Endothelial cell of umbilical vein (primary cell): Measurements from ENCODE around the gene ASMTL. TPM values are rescaled to one million over a fixed set of nuclear protein-coding genes. Genes with fewer than 3 reads are reported as not detected.

Experiments
- BruUV-seq: library from RNA; stranded (reverse); fragments of 400-500 nt; replicated peaks from 2 replicates; lab custom pipeline; 2021; lab: Mats Ljungman, UMichigan
- CTCF ChIA-PET: fragments of 300-600, 350-600 bp; sonication (Branson Sonifier 250); formaldehyde crosslinking; loops from one replicate; lab custom pipeline; 2021; ENCODE audit warnings: antibody characterized with exemption, inconsistent platforms; lab: Charles Lee
- POLR2A ChIA-PET: fragments of 300-600, 350-600 bp; sonication (Branson Sonifier 250); formaldehyde crosslinking; loops from one replicate; lab custom pipeline; 2021; ENCODE audit warnings: antibody characterized with exemption, inconsistent platforms; lab: Charles Lee
- DNase-seq: peaks from one replicate; pipeline ENCODE4 v3.0.0-alpha.2; 2011; ENCODE audit warnings: low read depth, low spot score
- FAIRE-seq: peaks from 2 replicates; lab custom pipeline; 2011; peaks lifted over from hg19 to GRCh38; lab: Jason Lieb, UNC
- H2AFZ ChIP-seq: 2 replicates; pipeline ENCODE4 v1.6.0; 2012; ENCODE audit warnings: low read depth, low read length, control low read depth, inconsistent platforms
- H3K27ac ChIP-seq: 2 replicates; pipeline ENCODE4 v1.5.1; 2011; ENCODE audit warnings: low read depth, mild to moderate bottlenecking, control low read depth, low read length, moderate library complexity; ENCODE audit not compliant: insufficient read depth
- H3K27me3 ChIP-seq, 2 experiments: 2 replicates each; pipeline versions ENCODE4 v1.6.0 to v1.6.1; 2011; ENCODE audit warnings: low read length in 2 of 2, mixed read lengths in 1 of 2; ENCODE audit not compliant: control insufficient read depth in 2 of 2, insufficient read depth in 2 of 2
- H3K36me3 ChIP-seq, 2 experiments: 2 replicates in 1 of 2; 3 replicates in 1 of 2; pipeline ENCODE4 v1.5.1; 2011; ENCODE audit warnings: low read length in 2 of 2, mild to moderate bottlenecking in 1 of 2, moderate library complexity in 1 of 2; ENCODE audit not compliant: control insufficient read depth in 2 of 2, insufficient read depth in 2 of 2; ENCODE audit errors: extremely low read depth in 1 of 2
- H3K4me1 ChIP-seq: 3 replicates; pipeline ENCODE4 v1.5.1; 2011; ENCODE audit warnings: mild to moderate bottlenecking, low read length; ENCODE audit not compliant: control insufficient read depth, insufficient read depth; ENCODE audit errors: extremely low read depth
- H3K4me2 ChIP-seq: 2 replicates; pipeline ENCODE4 v1.6.1; 2011; ENCODE audit warnings: low read length, control low read depth, mixed read lengths; ENCODE audit not compliant: insufficient read depth
- H3K4me3 ChIP-seq, 3 experiments: fragments of 200-600 bp in 1 of 3; sonication (generic), shearing (Covaris generic) in 1 of 3; replicated peaks in 1 of 3; 2 replicates each; pipeline ENCODE4 v1.5.1; 2011 to 2016; ENCODE audit warnings: control low read depth in 3 of 3, low read length in 3 of 3, mild to moderate bottlenecking in 2 of 3, inconsistent platforms in 1 of 3, low read depth in 1 of 3, moderate library complexity in 1 of 3; ENCODE audit not compliant: insufficient read depth in 1 of 3
- H3K79me2 ChIP-seq: 2 replicates; pipeline ENCODE4 v1.6.0; 2012; ENCODE audit warnings: low read length, inconsistent platforms; ENCODE audit not compliant: control insufficient read depth, insufficient read depth
- H3K9ac ChIP-seq: replicated peaks from 2 replicates; pipeline ENCODE3; 2011; ENCODE audit warnings: low read length, control low read depth; ENCODE audit not compliant: insufficient read depth; ENCODE audit errors: extremely low read depth
- H3K9me1 ChIP-seq: replicated peaks from 3 replicates; pipeline ENCODE4 v1.6.0; 2011; ENCODE audit warnings: mild to moderate bottlenecking, low read length; ENCODE audit not compliant: control insufficient read depth, insufficient read depth; ENCODE audit errors: extremely low read depth
- H3K9me3 ChIP-seq: replicated peaks from 2 replicates; pipeline ENCODE4 v1.5.1; 2012; ENCODE audit warnings: low read length, inconsistent platforms; ENCODE audit not compliant: control insufficient read depth, insufficient read depth
- H4K20me1 ChIP-seq: replicated peaks from 2 replicates; pipeline ENCODE3; 2011; ENCODE audit warnings: mild to moderate bottlenecking, low read length; ENCODE audit not compliant: control insufficient read depth, insufficient read depth; ENCODE audit errors: extremely low read depth
- CTCF ChIP-seq, 2 donors: IDR thresholded peaks; 1 replicate in 1 of 2; 2 replicates in 1 of 2; pipeline ENCODE4 v1.5.1; 2011; ENCODE audit warnings: low read length in 2 of 2, mild to moderate bottlenecking in 2 of 2, moderate library complexity in 2 of 2, control low read depth in 1 of 2, inconsistent platforms in 1 of 2, low read depth in 1 of 2; ENCODE audit not compliant: insufficient read depth in 1 of 2; ENCODE audit errors: extremely low read depth in 1 of 2
- EZH2 ChIP-seq: IDR thresholded peaks from 2 replicates; pipeline ENCODE4 v1.6.1; 2012; ENCODE audit warnings: borderline replicate concordance, low read depth, mild to moderate bottlenecking, moderate library complexity, low read length, inconsistent platforms; ENCODE audit not compliant: severe bottlenecking
- FOS ChIP-seq: IDR thresholded peaks from 2 replicates; pipeline ENCODE4 v1.6.1; 2011; ENCODE audit warnings: mild to moderate bottlenecking, low read length, moderate library complexity, borderline replicate concordance; ENCODE audit not compliant: insufficient read depth
- GATA2 ChIP-seq: IDR thresholded peaks from 2 replicates; pipeline ENCODE4 v1.7.0; 2011; ENCODE audit warnings: low read depth, mild to moderate bottlenecking, moderate library complexity, mixed read lengths, low read length; ENCODE audit not compliant: insufficient read length, insufficient read depth
- JUN ChIP-seq: IDR thresholded peaks from 2 replicates; pipeline ENCODE4 v1.6.1; 2011; ENCODE audit warnings: borderline replicate concordance, low read depth; ENCODE audit not compliant: insufficient read length, insufficient read depth
- MYC ChIP-seq: IDR thresholded peaks from one replicate; pipeline ENCODE4 v1.6.1; 2011; ENCODE audit warnings: mild to moderate bottlenecking, low read depth, low read length
- POLR2A ChIP-seq: IDR thresholded peaks from 2 replicates; pipeline ENCODE4 v1.6.1; 2012; ENCODE audit warnings: low read depth, mild to moderate bottlenecking, control low read depth, low read length
- POLR2AphosphoS5 ChIP-seq: IDR thresholded peaks from 2 replicates; pipeline ENCODE4 v1.6.1; 2012; ENCODE audit warnings: low read depth, mild to moderate bottlenecking, control low read depth, low read length, moderate library complexity; ENCODE audit not compliant: insufficient read depth
- dilution Hi-C: fragments of 300-500 bp; cut with MboI; formaldehyde crosslinking; loops from one replicate; pipeline ENCODE4 v1.15.0; 2019; ENCODE audit warnings: low sequenced_read_pairs; ENCODE audit not compliant: extremely low pct_ligation_motif_present
- intact Hi-C: fragments of 100-400 bp; cut with micrococcal nuclease; formaldehyde crosslinking; loops from one replicate; pipeline ENCODE4 v1.10.0; 2022
- polyA plus RNA-seq, 4 experiments: library from polyadenylated mRNA; depleted of rRNA in 3 of 4; stranded (reverse) in 3 of 4; unstranded in 1 of 4; fragments of >200 nt; gene quantifications; 2 replicates each; pipeline versions ENCODE4 v1.2.1 to v1.2.3, GENCODE V29; 2011 to 2012; ENCODE audit warnings: missing spikeins in 1 of 4
- total RNA-seq: library from RNA; stranded (reverse); gene quantifications from 2 replicates; pipeline ENCODE4 v1.2.3, GENCODE V29; 2021
- TF ChIP-seq, protein P1 (sequence below): IDR thresholded peaks from 2 replicates; pipeline ENCODE4 v1.6.1; 2011; ENCODE audit not compliant: insufficient read depth, insufficient read length

The ASMTL gene
- total and polyA plus RNA-seq, 2 donors (not counting 3 experiments of a cell fraction or from before 2014, with no cell fraction given), result 27.1 to 29.9 TPM

- Histone ChIP-seq H3K27ac (no peak overlapping the region), H3K9ac (no peak overlapping the region), H3K9me1 (no peaks in the 10 kb centered on the region), H3K27me3 (no peaks in the 10 kb centered on the region), H3K4me2 (no peak overlapping the region), H3K79me2 (no peaks in the 10 kb centered on the region), H3K36me3 (no peaks in the 10 kb centered on the region), H3K4me1 (peaks cover 6% of the 10 kb centered on the region), H3K4me3 (no peak overlapping the region), H2AFZ (no peak overlapping the region), H3K9me3 (no peaks in the 10 kb centered on the region), H4K20me1 (no peaks in the 10 kb centered on the region)
- no peak for DNase-seq
- no peak for FAIRE-seq
- dilution Hi-C loops, result no loop called here
- intact Hi-C loops, result no loop called here
- BruUV-seq, result no TSS peak
- POLR2A ChIA-PET, result no interaction called here
- CTCF ChIA-PET, result no interaction called here
- TF ChIP-seq CTCF (IDR thresholded peaks at IDR 0.05; ENCODE audit: extremely low read depth in 1 of 2, insufficient read depth in 1 of 2, low read depth in 1 of 2, low read length in 2 of 2), result no peak
- TF ChIP-seq GATA2, result no peak
- TF ChIP-seq POLR2AphosphoS5, result no peak
- no peak for TF ChIP-seq FOS
- TF ChIP-seq JUN, result no peak
- TF ChIP-seq, protein P1, sequence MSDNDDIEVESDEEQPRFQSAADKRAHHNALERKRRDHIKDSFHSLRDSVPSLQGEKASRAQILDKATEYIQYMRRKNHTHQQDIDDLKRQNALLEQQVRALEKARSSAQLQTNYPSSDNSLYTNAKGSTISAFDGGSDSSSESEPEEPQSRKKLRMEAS, result no peak
- no peak for TF ChIP-seq MYC
- no peak for TF ChIP-seq POLR2A
- no peak for TF ChIP-seq EZH2
Observed at GRCh38 chrX:1477801-1478458, 25.2 kb upstream of the ASMTL start.
